ENCODE measurements around the gene FAM163B.
"Not testable (repeated sequence)": the region's sequence is repeated elsewhere in the genome, so short reads cannot be mapped to it uniquely, and the experiment has no call there.

Gene FAM163B

DNA sequence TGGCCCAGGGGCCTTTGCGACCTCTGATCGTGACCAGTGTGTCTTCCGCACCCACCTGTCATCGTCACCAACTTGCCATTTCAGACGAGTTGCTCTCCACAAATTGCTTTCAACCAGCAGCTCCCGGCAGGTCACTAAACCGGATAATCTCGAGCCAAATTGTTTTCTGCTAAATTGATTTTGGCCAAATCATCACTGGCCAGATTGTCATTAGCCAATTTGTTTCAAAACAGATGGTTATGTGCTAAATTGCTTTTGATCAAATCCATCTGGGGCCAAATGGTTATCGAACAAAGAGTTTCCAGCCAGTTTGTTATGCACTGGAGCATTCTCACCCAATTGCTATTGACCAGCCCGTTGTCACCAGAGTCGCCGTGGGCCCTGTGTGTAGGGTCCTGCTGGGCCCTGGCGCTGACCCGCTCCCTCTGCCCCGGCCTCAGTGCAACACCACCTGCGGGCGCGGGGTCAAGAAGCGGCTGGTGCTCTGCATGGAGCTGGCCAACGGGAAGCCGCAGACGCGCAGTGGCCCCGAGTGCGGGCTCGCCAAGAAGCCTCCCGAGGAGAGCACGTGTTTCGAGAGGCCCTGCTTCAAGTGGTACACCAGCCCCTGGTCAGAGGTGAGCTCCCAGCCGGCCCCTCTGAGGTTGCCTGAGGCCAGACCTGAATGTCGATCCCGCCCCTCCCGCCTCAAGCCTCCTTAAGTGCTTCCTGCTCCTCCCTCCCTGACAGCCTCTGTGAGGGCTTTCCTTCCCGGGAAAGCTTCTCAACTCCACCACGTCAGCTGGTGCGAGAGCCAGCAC is 39.1 kb downstream of the FAM163B start:
- DNase-seq (ENCODE audit: low read depth, low spot score), result no peak

GRCh38 chr9:133569121-133569785 is 39.9 kb downstream of the FAM163B start:
- DNase-seq (ENCODE audit: low read depth, low spot score), result no peak

- DNase-seq (ENCODE audit: low read depth, low spot score), result no peak
These were observed 41.0 kb downstream of the FAM163B start for GRCh38 chr9:133568186-133568585.

DNA sequence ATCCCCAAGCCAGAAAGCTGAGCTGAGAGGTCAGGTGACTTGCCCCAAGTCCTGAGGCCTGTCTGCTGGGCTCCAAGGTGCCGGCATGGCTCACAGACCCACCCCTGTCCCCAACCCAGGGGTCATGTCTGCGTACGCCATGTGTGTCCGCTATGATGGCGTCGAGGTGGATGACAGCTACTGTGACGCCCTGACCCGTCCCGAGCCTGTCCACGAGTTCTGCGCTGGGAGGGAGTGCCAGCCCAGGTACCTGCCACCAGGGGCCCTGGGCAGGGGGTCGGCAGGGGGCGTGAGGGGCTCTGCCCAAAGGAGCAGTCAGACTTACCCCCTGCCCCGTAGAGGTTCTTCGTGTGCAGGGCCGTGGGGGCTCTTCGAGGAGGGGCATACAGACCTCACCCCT is 42.4 kb downstream of the FAM163B start:
- DNase-seq (ENCODE audit: low read depth, low spot score), result no peak

GRCh38 chr9:133566382-133566781 is 42.8 kb downstream of the FAM163B start:
- no peak for DNase-seq (ENCODE audit: low read depth, low spot score)

DNA sequence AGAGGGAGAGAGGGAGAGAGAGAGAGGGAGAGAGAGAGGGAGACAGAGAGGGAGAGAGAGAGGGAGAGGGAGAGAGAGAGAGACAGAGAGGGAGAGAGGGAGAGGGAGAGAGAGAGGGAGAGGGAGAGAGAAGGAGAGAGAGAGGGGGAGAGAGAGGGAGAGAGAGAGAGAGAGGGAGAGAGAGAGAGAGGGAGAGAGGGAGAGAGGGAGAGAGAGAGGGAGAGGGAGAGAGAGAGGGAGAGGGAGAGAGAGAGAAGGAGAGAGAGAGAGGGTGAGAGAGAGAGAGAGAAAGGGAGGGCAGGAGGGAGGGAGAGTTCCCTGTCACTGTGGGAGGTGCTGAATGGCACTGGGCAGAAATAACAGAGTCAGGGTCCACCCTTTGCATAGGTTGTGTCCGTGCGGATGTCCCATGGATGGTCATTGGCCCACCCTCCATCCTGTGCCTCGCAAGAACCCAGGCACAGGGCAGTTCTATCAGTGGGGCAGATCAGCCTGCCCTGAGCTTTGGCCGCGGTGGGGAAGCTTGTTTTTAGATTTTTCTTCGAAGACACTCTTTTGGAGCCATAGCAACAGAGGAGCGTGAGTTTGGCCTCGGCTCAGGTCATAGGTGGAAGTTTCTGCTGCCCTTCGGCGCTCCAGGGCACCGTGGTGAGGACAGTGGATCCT is 44.6 kb downstream of the FAM163B start:
- no peak for DNase-seq (ENCODE audit: low read depth, low spot score)

- not testable (repeated sequence) for DNase-seq (ENCODE audit: low read depth, low spot score)
These were observed 45.4 kb downstream of the FAM163B start for GRCh38 chr9:133563814-133564213.

DNA sequence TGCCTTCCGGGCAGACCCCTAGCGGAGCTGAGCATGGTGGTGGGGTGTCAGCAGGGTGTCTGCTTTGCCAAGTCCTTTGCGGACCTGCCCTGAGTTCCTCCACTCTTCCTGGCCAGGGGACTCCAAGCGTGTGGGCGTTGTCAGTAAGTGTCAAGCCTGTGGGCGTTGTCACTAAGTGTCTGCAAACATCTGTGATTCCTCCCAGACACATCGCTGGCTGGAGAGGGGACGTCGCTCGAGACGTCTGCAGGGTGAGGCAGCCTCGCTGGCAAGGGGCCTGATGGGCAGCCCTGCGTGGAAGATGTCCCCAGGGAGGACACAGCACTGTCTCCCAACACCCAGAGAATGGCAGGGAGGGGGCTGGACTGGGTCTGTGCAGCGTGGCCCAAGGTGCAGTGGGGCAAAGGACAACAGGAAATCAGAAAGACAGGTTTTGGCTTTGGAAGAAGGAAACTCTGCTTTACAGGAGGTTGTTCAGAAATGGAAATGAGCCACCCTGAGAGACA is 45.8 kb downstream of the FAM163B start:
- DNase-seq (ENCODE audit: low read depth, low spot score), result no peak

- DNase-seq (ENCODE audit: low read depth, low spot score), result no peak
These were observed 46.4 kb downstream of the FAM163B start for GRCh38 chr9:133562611-133563290.

DNA sequence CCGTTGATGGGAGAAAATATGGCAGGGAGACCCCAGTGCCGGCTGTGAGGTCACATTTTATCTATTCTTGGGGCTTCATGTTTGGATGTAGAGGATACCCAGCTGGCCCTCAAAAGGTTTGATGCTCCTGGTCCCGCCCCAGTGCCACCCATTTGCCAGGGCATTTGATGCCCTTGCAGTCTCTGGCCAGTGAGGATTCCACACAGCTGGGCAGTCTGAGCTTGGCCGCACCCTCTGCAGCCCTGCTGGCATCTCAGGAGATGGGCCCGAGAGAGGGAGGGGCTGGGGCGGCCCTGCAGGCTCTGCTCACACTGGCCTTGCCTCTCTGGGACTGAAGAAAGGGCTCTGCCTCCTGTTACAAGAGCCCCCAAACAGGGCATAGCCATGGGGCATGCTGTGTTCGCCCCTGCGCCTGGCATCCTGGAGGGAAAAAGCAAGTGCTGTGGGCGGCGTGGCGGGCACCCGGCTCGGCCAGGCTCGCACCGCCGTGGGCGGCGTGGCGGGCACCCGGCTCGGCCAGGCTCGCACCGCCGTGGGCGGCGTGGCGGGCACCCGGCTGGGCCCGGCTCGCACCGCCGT is 47.1 kb downstream of the FAM163B start:
- no peak for DNase-seq (ENCODE audit: low read depth, low spot score)

DNA sequence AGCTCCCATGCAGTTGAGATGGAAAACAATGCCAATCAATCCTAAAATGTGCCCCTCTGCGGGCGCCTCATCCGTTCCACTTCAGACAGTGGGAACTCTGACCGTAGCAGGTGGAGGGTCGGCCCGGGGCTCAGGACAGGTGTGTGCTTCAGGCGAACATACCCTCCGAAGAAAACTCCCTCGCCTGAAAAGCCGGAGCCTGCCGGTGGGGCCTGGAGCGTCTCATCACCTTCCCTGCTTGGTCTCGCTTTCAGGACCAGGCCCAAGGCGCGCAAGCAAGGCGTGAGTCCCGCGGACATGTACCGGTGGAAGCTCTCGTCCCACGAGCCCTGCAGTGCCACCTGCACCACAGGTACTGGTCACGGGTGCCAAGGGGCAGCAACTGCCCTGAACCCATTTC is 48.2 kb downstream of the FAM163B start:
- no peak for DNase-seq (ENCODE audit: low read depth, low spot score)

DNA sequence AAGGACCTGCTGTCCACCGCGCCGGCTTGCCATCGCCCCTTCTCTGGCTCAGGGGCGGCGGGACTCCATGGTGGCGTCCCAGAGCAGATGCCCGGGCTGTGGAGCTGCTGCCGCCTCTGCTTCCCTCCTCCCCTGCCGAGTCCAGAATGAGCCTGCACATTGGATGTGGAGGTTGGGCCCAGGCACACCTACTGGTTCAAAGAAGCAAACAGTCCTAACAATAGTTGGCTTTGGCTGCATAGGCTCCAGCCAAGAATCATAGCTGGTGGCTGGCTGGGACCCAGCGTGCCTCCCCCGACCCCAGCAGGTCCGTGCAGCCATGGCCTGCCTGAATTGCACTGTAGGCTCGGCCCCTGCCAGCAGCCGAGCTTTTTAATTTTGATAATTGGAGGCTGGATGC is 48.9 kb downstream of the FAM163B start:
- DNase-seq (ENCODE audit: low read depth, low spot score), result no peak

DNA sequence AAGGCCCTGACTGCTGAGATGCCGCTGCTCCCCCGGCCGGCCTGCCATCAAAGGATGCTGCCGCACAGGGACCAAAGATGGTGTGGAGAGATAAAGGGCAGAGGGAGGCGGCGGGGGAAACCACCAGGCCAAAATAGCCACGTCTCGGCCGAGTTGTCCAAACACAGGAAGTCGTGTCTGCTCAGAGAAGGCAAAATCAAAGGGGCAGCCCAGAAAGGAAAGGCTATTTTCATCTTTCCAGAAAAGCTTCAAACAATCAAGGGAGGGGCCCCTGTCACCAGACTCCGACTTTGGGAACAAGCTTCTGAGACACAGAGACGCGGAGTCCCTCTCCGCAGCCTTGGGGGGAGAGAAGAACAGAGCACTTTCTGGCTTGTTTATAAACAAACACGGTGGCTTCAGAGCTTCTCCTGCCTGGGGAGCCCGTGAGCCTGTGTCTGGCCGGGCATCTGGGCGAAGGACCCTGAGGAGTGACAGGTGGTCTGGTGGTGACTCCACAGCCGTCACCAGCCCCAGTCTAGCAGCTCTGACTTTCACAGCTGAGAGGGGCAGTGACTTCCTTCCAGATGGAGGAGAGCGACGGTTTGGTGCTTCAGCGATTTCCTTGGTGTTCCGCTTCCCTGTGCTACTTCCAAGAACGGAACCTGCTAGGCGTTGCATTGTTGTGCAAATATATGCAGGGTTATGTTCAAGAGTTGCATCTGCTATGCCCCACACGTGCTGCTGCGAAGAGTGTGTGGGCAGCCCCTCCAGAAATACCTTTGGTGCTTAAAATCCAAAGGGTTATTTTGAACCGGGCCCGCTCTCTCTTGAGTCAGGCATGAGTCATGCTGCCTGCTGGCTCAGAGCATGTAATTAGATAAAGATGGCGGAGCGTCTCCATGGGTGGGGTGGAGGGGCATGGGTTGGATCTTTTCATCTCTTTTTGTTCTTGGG is 50.7 kb downstream of the FAM163B start:
- DNase-seq (ENCODE audit: low read depth, low spot score), result no peak

DNA sequence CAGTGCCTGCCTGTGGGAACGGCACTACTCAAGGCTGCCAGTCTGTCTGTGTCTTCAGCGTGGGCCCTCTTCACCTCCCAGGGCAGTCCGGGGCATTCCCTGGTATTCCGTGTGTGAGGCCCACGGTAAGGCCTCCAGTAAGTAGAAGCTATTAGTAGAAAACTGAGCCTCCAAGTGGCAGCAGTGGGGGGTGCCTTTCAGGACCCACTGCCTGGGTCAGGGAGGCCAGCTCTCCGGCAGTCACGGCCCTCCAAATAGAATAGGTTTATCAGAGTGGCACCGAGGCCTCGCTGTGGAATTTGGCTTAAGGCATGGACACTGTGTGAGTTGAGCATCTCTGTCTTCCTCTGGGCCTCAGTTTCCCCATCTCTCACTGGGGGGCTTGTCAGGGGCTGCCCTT is 51.6 kb downstream of the FAM163B start:
- no peak for DNase-seq (ENCODE audit: low read depth, low spot score)

DNA sequence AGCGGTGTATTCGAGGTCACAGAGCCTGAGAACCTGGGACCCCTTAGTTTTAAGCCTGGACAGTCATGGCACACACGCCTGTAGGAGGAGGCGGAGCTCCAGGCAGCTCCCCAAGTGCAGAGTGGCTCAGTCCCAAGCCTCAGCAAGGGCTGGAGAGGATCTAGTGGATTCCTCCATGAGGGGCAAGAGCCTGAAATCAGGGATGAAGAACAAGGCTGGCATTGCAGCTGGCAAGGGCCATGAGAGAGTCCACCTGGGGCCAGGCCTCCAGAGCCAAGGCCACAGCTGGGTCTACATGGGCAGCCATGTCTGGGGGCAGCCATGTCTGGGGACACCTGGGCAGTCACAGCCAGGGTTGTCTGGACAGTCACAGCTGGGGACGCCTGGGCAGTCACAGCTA is 52.8 kb downstream of the FAM163B start:
- DNase-seq (ENCODE audit: low read depth, low spot score), result no peak

- no peak for DNase-seq (ENCODE audit: low read depth, low spot score)
These were observed 54.5 kb downstream of the FAM163B start for GRCh38 chr9:133554729-133555128.

- DNase-seq (ENCODE audit: low read depth, low spot score), result no peak
These were observed 55.0 kb downstream of the FAM163B start for GRCh38 chr9:133553973-133554713.

- DNase-seq (ENCODE audit: low read depth, low spot score), result no peak
These were observed 56.1 kb downstream of the FAM163B start for GRCh38 chr9:133553123-133553522.

DNA sequence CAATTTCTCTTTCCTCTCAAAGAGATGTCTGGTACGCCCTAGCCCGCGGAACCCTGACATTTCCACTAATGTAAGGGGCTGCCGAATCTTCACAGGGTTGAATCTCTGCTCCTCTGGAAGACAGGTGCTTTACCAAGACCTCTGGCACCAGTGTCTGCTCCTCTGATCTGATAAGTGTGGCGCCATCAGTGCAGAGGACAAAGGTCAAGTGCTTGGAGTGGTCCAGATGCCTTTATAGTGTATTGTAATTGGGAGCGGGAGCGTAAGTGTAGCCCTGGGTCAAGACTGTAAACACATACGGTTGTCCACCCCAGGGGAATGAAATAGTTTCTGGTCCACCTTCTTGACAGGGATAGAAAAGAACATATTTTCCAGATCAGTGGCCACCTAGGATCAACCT is 57.0 kb downstream of the FAM163B start:
- no peak for DNase-seq (ENCODE audit: low read depth, low spot score)

GRCh38 chr9:133551446-133551845 is 57.7 kb downstream of the FAM163B start:
- DNase-seq (ENCODE audit: low read depth, low spot score), result no peak
